ENCODE data around the gene TMEM237. TPM values are rescaled to one million over a fixed set of nuclear protein-coding genes. Genes with fewer than 3 reads are reported as not detected.
A peak's percentile ranks its signal among the peaks of the same experiment; 100 is the strongest.

The TMEM237 gene
- total RNA-seq, 2 donors from 2014 or later: 10.0 to 12.0 TPM

- Mint-ChIP-seq H3K27ac (peak overlapping the region in 1 of 2 donors; percentile 28), H3K4me1 (ENCODE audit: low read depth in 2 of 2) (peaks cover 4 to 6% of the 10 kb centered on the region in 2 donors), H3K36me3 (no peaks in the 10 kb centered on the region), H3K27me3 (peaks cover 3 to 5% of the 10 kb centered on the region in 2 donors), H3K4me3 (no peak overlapping the region), H3K9me3 (no peaks in the 10 kb centered on the region)
- DNase-seq (ENCODE audit: low spot score) (no peak), ATAC-seq (no peak)
These were observed 70.3 kb downstream of the TMEM237 start for GRCh38 chr2:201572846-201573508.

Other genes with a start within 250 kb of the TMEM237 start
- gene TRAK2, start 192.0 kb downstream of the TMEM237 start, total RNA-seq: 10 to 100 TPM; 27.6 to 29.9 TPM
- 10 to 100 TPM; 11.8 to 21.3 TPM for gene STRADB, start 191.8 kb downstream of the TMEM237 start, total RNA-seq
- gene MPP4, start 55.1 kb upstream of the TMEM237 start, total RNA-seq: not detected
- 10 to 100 TPM; 19.9 to 20.0 TPM for gene ALS2, start 137.4 kb upstream of the TMEM237 start, total RNA-seq
- gene CDK15, start 163.0 kb upstream of the TMEM237 start, total RNA-seq: not detected

Measured in natural killer cell treated with Interleukin-12 subunit alpha and Interleukin-12 subunit beta and Interleukin-15 and Interleukin-18, amount 100 ng/mL, for 72 hours (primary cell).